Stimulated activated CD8-positive, alpha-beta memory T cell treated with anti-CD3 and anti-CD28 coated beads, Interleukin-12 subunit alpha, Interleukin-12 subunit beta, amount 100 ng/mL, for 4 hours (primary cell): Measurements from ENCODE around the gene AADACL4.
A peak's percentile ranks its signal among the peaks of the same experiment; 100 is the strongest.
"Not testable (repeated sequence)": the region's sequence is repeated elsewhere in the genome, so short reads cannot be mapped to it uniquely, and the experiment has no call there.

ENCODE experiments used
- DNase-seq: peaks from one replicate; pipeline ENCODE4 v3.0.0-alpha.2; 2020; ENCODE audit warnings: low read depth

The AADACL4 gene

DNA sequence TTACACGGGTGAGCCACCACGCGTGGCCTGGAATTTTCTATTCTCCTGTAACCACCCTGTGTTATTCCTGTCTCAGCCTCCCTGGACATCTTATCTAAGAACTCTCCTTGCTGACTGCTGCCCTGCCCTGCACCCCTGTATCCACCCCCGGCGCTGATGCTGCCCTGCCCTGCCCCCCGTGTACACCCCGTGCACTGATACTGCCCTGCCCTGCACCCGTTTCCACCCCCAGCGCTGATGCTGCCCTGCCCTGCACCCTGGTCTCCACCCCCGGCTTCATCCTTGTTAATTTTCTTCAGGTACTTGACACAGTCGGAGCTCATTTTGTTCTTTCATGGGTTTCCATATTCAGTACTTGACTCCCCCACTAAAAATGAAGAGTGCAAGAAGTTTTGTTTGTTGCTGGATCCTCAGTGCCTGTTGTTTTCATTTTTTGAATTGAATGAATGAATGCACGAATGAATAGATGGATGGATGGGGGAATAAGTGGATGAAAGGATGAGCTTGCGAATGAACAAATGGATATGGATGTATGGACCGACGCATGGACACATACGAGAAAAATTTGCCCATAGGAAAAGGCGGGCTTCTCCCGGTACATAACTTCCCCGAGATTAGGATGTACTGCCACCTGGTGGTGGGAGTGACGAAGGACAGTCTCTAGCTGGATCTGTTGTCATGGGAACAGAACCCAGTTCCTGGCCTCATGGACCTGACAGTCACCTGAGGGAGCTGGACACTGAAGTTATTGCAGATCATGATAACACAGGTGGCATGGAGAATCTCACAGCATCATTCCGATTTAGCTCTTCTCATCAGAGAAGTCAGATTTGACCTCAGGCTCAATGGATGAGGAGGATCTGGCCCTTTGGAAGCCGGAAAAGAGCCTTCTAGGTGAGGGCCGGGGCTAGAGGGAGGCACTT is 14.9 kb downstream of the AADACL4 start:
- DNase-seq: peak; percentile 26

DNA sequence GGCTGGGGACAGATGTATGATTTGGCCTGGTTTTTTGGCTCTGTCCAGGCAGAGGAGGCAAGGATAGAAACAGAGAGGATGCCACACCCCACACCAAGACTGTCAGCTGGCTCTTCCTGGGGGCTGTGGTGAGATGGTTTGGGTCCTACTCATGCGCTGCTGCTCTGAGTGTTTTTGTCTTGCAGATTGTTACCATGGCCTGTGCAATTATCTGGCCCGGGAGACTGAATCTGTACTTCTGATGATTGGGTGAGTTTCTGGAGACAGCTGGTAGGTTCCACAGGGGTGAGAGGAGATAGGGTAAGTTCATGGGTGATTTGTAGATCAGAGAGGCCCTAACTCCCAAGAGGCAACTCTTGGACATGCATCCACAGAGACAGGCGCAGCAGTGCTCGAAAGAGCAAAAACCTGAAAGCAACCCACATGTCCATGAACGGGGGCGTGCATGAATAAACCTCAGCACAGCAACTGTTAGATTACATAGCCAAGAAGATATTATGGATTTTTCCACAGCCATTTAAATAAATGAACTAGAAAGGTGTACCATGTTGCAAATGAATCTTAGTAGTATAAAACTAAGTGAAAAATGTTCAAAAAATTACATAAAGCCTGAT is 17.8 kb downstream of the AADACL4 start:
- DNase-seq: no peak

DNA sequence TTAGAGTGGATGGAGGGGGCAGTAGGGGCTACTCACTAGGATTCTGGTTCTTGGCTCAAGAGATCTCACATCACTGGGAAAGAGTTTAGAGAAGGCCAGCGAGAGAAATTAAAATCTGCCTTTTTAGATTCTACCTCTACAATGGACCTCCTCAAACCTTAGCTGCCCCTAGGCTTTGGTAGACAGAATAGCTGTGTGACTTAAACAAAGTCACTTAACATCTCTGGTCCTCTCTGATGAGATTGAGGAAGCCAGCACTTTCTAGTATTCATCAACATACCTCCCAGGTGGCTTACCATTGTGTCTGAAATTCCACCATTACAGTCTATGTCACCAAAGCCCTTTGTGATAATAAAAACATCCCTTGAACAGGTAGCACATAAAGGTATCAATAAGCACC is 18.7 kb downstream of the AADACL4 start:
- no peak for DNase-seq

DNA sequence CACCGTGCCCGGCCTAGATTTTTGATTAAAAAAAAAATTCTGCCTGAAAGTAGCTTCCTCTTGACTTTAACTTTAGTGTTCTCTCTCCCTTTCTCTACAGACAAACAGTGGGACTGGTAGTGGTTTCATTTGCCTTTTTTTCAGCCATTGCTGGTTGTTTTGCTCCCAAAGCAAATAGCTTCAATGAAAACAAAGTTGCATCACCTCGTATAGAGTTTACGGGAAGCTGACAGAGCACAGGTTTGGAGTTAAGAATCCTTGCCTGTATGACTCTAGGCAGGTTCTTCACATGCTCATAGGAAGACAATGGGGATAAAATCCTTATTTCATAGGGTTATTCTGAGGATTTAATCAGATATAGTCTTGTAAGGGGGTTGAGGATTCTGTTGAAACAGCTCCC is 21.6 kb downstream of the AADACL4 start:
- DNase-seq: no peak

DNA sequence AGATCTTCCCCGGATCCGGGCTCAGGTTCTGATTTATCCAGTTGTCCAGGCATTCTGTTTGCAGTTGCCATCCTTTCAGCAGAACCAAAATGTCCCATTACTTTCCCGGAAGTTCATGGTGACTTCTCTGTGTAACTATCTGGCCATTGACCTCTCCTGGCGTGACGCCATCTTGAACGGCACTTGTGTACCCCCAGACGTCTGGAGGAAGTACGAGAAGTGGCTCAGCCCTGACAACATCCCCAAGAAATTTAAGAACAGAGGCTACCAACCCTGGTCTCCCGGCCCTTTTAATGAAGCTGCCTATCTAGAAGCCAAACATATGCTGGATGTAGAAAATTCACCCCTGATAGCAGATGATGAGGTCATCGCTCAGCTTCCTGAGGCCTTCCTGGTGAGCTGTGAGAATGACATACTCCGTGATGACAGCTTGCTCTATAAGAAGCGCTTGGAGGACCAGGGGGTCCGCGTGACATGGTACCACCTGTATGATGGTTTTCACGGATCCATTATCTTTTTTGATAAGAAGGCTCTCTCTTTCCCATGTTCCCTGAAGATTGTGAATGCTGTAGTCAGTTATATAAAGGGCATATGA is 22.4 kb downstream of the AADACL4 start:
- no peak for DNase-seq

DNA sequence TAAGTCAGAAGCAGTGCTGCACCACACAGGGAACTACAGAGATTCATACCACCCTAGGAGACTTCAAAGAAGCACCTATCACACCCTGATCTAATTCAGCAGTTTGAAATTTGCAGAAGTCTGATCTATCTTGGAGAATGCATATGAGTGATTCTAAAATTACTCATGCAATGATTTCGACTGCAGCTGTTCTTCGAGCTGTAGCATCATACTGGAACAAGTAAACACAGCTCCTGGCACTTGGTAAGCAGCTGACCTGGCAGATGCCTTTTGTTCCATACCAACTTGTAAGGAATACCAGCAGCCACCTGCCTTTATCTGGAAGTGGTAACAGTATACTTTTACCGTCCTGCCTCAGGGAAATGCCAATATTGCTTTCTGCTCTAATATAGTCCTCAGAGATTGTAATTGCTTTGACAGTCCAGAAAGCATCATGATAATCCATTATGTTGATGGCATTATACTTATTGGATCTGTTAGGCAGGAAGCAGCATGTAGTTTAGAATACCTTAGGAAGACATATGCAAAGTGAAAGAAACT is 25.7 kb downstream of the AADACL4 start:
- no peak for DNase-seq

DNA sequence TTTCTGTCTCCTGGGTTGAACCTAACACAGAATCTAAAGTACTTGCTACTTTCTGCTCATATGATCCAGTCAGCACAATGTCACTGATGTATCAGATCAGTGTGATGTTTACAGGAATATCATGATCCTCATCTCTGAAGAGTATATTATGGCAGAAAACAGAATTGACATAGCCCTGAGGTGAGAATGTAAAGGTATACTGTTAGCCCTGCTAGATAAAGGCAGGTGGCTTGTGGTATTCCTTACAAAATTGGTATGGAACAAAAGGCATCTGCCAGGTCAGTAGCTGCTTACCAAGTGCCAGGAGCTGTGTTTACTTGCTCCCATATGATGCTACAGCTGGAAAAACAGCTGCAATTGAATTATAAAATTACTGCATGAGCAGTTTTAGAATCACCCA is 30.5 kb downstream of the AADACL4 start:
- no peak for DNase-seq

DNA sequence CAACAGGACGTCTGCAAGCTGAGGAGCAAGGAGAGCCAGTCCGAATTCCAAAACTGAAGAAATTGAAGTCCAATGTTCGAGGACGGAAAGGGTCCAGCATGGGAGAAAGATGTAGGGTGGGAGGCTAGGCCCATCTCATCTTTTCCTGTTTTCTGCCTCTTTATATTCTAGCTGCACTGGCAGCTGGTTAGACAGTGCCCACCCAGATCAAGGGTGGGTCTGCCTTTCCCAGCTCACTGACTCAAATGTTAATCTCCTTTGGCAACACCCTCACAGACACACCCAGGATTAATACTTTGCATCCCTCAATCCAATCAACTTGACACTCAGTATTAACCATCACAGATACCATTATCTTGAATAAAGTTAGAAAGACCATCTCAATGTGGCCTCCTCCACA is 32.2 kb downstream of the AADACL4 start:
- DNase-seq: not testable (repeated sequence)

DNA sequence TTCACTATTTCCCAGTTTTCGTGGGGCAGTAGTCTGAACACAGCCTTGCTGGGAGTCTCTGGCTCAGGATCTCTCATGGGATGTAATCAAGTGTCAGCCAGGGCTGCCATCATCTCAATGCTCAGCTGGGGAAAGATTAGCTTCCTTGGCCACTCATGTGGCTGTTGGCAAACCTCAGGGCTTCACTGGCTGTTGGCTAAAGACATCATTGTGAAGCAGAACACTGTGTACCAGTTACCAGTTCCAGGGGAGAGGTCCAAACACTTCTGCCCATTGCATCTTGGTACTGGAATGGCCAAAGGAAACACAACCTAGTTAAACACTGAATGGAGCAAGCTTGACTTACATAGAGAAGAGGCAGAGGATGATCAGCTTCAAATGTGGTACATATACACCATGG is 33.7 kb downstream of the AADACL4 start:
- no peak for DNase-seq

DNA sequence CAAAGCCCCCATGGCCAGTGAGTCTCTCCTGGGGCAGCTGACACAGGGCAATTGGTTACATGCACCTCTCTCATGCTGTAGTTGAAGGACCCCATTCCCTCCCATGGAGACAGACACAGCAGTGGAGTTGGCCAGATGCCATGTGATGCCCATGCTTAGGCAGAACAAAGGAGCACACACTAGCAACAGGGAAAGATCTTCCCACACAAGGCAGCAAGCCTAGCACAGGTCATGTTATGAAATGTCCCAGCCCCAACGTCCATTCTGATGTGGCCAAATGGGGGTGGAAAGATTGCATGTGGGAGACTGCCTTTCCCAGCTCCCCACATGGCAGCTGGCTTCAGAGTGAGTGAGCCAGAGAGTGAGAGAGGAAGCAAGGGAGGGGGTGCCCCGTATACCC is 34.5 kb downstream of the AADACL4 start:
- DNase-seq: no peak

DNA sequence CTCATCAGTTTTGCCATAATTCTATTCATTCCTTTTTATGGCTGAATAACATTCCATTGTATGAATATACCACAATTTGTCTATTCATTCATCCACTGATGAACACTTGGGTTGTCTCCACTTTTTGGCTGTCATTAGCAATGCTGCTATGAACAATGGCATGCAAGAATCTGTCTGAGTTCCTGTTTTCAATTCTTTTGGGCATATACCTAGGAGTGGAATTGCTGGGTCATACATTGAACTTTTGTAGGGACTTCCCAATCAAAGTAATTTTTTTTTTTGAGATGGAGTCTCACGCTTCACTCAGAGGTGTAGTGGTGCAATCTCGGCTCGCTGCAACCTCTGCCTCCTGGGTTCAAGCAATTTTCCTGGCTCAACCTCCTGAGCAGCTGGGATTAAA is 34.9 kb downstream of the AADACL4 start:
- no peak for DNase-seq

DNA sequence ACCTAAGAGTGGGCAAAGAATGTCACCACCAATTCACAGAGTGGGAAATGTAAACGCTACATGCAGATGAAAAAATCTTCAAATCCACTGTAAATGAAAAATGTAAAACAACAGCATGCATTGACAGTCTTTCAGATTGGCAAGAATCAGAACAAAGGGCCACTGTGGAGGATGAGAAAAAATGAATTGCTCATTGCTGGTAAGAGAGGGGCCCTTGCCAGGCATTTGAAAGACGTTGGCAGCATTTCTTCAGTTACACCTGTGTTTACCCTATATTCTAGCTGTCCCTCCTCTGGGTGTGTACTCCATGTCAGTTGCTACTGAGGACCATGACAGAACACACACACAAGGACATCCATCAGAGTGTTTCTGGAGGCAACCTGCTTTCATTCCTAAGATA is 46.3 kb downstream of the AADACL4 start:
- DNase-seq: no peak

DNA sequence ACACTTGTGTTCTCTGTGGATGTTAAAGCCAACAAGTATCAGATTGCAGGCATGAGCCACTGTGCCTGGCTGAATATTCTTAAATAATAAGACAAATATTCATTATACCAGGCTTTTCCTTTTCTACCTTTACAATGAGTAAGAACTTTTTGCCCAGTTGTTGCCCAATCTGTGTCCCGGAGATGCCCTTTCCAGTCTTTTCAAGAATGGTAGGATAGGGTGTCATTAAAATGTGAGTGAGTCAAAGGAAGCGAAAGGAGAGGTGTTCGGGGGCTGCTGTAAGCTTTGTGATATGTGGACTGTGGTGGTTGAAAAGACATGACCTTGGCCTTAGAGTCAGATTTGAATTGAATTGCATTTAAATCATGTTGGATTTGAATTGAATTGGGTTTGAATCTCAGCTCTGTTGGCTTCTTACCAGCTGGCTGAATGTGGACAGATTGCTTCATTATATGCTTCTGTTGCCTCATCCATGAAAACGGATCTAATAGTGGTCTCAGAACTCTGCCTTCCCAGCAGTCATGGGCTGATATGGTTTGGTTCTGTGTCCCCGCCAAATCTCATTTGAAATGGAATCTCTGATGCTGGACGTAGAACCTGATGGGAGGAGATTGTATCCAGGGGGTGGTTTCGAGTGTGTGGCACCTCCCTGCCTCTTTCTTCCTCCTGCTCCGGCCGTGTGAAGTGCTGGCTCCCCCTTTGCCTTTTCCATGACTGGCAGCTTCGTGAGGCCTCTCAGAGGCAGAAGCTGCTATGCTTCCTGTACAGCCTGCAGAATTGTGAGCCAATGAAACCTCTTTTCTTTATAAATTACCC is 49.3 kb downstream of the AADACL4 start:
- DNase-seq: no peak

DNA sequence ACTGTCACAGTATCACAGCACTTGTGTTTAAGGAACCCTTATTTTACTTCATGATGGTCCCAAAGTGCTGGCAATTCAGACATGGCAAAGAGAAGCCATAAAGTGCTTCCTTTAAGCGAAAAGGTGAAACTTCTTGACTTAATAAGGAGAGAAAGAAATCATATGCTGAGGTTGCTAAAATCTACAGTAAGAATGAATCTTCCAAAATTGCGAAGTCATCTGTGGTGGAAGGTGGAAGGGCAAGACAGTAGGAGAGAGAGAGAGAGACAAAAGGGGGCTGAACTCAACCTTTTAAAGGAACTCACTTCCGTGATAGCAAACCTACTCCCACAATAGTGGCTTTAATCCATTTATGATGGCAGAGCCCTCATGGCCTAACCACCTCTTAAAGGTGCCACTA is 52.8 kb downstream of the AADACL4 start:
- no peak for DNase-seq

DNA sequence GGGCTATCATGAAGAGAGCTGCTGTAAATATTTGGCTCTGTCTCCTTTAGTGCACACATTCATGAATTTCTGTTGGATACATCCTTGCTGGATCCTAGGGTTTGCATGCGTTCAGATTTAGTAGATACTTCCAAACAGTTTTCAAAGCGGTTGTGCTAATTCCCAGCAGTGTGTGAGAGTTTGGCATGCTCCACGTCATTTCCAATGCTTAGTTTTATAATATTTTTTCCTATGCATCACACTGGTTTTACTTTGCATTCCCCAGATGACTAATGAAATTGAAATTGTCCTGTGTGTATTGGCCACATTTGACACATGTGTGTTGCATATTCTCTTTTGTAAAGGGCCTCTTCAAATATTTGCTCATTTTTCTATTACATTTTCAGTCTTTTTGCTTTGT is 53.5 kb downstream of the AADACL4 start:
- no peak for DNase-seq

DNA sequence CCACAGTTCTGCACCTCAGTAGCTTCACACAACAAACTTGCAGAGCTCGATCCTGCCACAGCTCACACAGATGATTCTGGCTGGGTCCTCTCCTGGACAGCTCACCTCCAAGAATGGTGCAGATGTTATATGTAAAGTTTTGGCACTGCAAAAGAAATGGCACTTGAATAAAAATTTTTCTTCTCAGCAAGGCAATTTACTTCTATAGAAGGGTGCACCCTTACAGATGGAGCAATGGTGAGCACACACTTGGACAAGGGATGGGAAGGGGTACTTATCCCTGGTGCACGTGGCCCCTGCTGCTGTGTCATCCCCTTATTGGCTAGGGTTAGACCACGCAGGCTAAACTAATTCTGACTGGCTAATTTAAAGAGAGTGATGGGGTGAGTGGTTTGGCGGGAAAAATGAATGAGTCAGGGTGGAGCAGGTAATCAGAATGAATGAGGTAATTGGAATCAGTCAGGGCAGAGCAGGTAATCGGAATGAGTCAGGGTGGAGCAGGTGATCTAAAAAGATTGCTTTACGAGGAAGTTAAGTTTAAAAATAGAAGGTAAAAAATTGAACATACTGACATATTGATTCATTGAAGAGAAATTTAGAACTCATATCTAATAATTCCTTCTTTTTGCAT is 60.1 kb downstream of the AADACL4 start:
- no peak for DNase-seq

DNA sequence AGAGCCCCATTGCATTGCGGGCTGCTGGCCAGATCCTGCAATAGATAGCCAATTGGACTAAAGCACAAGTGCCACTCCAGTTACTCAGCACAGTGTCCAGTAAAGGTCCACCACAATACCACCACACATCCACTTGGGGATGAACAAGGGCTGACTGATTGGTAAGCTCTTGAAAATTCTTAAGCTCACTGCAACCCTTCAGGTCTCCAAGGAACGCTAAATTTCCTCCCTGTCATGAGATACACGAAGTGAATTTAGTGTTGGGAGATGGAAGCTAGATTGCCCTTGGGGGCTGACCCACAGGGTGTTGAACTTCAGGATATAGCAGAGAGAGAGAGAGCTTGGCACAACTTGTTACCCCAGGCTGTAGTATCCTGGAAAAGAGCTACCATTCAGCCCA is 62.2 kb downstream of the AADACL4 start:
- no peak for DNase-seq

DNA sequence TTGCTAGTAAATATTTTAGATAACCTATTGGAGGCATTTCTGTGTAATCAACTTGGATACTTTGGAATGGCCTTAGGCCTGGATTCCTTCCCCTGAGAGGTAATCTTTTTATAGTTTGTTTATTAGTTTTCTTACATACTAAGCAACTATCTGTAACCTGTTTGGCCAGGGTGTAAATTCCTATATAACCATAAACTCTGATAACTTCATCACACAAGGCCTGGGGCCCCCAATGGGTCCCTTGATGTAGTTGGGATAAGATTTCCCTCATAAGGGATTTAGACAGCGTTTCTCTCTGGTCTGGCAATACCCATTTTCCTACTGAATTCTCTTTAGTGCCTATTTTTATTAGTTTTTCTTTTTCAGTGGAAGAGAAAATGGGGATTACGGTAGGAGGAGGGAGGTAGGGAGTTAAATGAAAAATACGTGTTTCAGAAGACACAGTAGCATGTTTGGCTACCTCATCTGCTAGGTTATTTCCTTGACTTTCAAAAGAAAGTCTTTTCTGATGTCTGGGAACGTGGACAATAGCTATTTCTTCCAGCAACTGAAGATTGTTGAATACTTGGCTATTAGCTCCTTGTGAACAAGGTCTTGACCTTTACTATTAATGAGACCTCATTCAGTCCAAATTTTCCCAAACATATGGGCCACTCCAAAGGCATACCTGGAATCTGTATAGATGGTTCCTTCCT is 64.7 kb downstream of the AADACL4 start:
- DNase-seq: no peak

DNA sequence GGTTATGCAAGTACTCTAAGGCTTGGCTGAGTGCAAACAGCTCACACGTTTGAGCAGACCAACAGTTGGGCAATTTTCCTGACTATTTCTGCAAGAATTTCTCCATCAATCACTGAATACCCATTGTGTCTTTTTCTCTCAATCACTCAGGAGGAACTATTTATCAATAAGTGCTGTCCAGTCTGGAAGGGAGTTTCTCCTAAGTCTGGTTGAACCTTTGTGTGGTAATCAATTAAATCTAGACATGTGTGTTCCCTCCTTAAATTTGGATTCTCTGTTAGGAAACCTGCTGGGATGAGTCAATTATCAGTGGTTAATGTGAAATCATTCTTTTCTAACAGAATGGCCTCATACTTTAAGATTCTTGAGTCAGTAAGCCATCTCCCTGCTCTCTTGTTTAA is 65.2 kb downstream of the AADACL4 start:
- no peak for DNase-seq

DNA sequence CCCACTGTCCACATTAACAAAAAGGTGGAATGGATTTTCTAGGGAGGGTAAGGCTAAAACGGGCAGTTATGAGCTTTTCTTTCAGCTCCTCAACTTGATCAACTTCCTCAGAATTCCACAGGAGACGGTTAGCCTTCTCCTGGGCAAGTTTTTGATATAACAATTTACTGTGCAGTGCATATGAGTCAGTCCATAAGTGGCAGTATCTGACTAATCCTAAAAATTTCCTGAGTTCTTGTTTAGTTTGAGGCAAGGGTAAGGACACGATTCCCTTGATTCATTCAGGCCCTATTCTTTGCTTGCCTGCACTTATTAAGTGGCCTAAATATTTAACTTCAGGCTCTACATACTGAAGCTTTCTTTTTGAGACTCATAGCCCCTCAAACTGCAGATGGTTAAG is 65.8 kb downstream of the AADACL4 start:
- no peak for DNase-seq

DNA sequence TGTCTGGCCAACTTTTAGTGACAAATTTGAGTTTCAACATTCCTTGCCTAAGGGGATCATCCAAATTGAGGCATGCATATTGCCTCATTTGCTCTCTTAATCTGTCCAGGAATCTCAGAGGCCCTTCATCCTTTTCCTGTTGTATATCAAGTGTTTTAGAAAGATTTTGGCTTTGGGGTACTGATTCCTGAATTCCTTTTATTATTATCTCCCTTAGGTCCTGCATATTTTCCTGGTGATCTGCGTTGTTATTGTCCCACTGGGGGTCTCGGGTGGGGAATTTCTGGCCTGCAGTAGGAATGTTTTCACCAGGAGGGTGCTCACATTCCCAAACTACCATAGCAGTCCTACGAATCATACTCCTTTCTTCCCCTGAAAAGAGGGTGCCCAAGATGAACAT is 67.7 kb downstream of the AADACL4 start:
- DNase-seq: no peak
